Neural progenitor cell (in vitro differentiated cells): Measurements from ENCODE around the gene EHD4. TPM values are rescaled to one million over a fixed set of nuclear protein-coding genes. Genes with fewer than 3 reads are reported as not detected.

Experiments
- DNase-seq: peaks from one replicate; pipeline ENCODE4 v3.0.0-alpha.2; 2016; ENCODE audit warnings: low spot score
- H2AFZ ChIP-seq: fragments of 200-600 bp; sonication (generic); replicated peaks from 2 replicates; pipeline ENCODE4 v1.6.1; 2016; ENCODE audit warnings: antibody characterized with exemption
- H3F3A ChIP-seq: fragments of 200-600 bp; sonication (generic); 2 replicates; pipeline ENCODE4 v1.6.1; 2016; ENCODE audit warnings: antibody characterized with exemption, low read depth
- H3K27ac ChIP-seq: fragments of 200-600 bp; sonication (generic); 2 replicates; pipeline ENCODE4 v1.5.1; 2016; ENCODE audit warnings: mild to moderate bottlenecking
- H3K27me3 ChIP-seq: fragments of 200-600 bp; sonication (generic); 2 replicates; pipeline ENCODE4 v1.6.1; 2016; ENCODE audit warnings: mild to moderate bottlenecking, moderate library complexity
- H3K36me3 ChIP-seq: fragments of 200-600 bp; sonication (generic); 2 replicates; pipeline ENCODE4 v1.5.1; 2016
- H3K4me1 ChIP-seq: fragments of 200-600 bp; sonication (generic); 2 replicates; pipeline ENCODE4 v1.6.1; 2016; ENCODE audit warnings: mixed run types
- H3K4me2 ChIP-seq: fragments of 200-600 bp; sonication (generic); 2 replicates; pipeline ENCODE4 v1.6.1; 2016
- H3K4me3 ChIP-seq: fragments of 200-600 bp; sonication (generic); 2 replicates; pipeline ENCODE4 v1.5.1; 2016
- H3K79me2 ChIP-seq: fragments of 200-600 bp; sonication (generic); 2 replicates; pipeline ENCODE4 v1.6.1; 2016; ENCODE audit warnings: low read depth
- H3K9ac ChIP-seq: fragments of 200-600 bp; sonication (generic); 2 replicates; pipeline ENCODE4 v1.6.1; 2016
- H3K9me3 ChIP-seq: fragments of 200-600 bp; sonication (generic); 2 replicates; pipeline ENCODE4 v1.5.1; 2016; ENCODE audit warnings: low read depth
- H4K20me1 ChIP-seq: fragments of 200-600 bp; sonication (generic); 2 replicates; pipeline ENCODE4 v1.6.1; 2016; ENCODE audit warnings: low read depth
- H3K27ac Mint-ChIP-seq: 3 replicates; pipeline ENCODE4 v1.8.0; 2021; ENCODE audit warnings: mixed read lengths
- H3K27me3 Mint-ChIP-seq: 2 replicates; pipeline ENCODE4 v1.8.0; 2022; ENCODE audit warnings: low read depth, mild to moderate bottlenecking, inconsistent platforms, moderate library complexity, mixed read lengths; ENCODE audit not compliant: insufficient read depth
- H3K36me3 Mint-ChIP-seq: 3 replicates; pipeline ENCODE4 v1.8.0; 2021; ENCODE audit warnings: mixed read lengths
- H3K4me1 Mint-ChIP-seq: 3 replicates; pipeline ENCODE4 v1.8.0; 2021; ENCODE audit warnings: mixed read lengths
- H3K4me3 Mint-ChIP-seq: 3 replicates; pipeline ENCODE4 v1.8.0; 2021; ENCODE audit warnings: mild to moderate bottlenecking, moderate library complexity, mixed read lengths
- H3K9me3 Mint-ChIP-seq: 3 replicates; pipeline ENCODE4 v1.8.0; 2020; ENCODE audit warnings: mixed read lengths
- CTCF ChIP-seq: fragments of 200-600 bp; sonication (generic); IDR thresholded peaks from 2 replicates; pipeline ENCODE4 v1.5.1; 2017; ENCODE audit warnings: antibody characterized with exemption, mild to moderate bottlenecking
- EZH2 ChIP-seq: fragments of 200-600 bp; sonication (generic); IDR thresholded peaks from 2 replicates; pipeline ENCODE4 v1.6.1; 2017; ENCODE audit warnings: antibody characterized with exemption, mild to moderate bottlenecking, moderate library complexity
- EZH2phosphoT487 ChIP-seq: fragments of 200-600 bp; sonication (generic); IDR thresholded peaks from 2 replicates; pipeline ENCODE4 v1.6.1; 2017; ENCODE audit warnings: antibody characterized with exemption
- total RNA-seq: library from RNA; depleted of rRNA; stranded (reverse); fragments of >200 nt; gene quantifications from 2 replicates; pipeline ENCODE4 v1.2.3, GENCODE V29; 2015; ENCODE audit warnings: low replicate concordance

Gene EHD4
- total RNA-seq, 1 donor from 2014 or later, result 6.9 TPM

- Mint-ChIP-seq H3K4me3 (no peak overlapping the region), H3K27ac (no peak overlapping the region), H3K27me3 (peaks cover 11% of the 10 kb centered on the region), H3K36me3 (no peaks in the 10 kb centered on the region), H3K4me1 (no peaks in the 10 kb centered on the region), H3K9me3 (no peaks in the 10 kb centered on the region)
- Histone ChIP-seq H3K4me1 (no peaks in the 10 kb centered on the region), H3F3A (no peaks in the 10 kb centered on the region), H3K4me3 (no peak overlapping the region), H3K27me3 (no peaks in the 10 kb centered on the region), H3K9me3 (no peaks in the 10 kb centered on the region), H3K9ac (no peak overlapping the region), H3K79me2 (no peaks in the 10 kb centered on the region), H3K36me3 (no peaks in the 10 kb centered on the region), H2AFZ (peak overlapping the region; percentile 34), H3K27ac (no peak overlapping the region), H3K4me2 (no peak overlapping the region), H4K20me1 (no peaks in the 10 kb centered on the region)
- DNase-seq, result no peak
- TF ChIP-seq CTCF (no peak), EZH2 (no peak), EZH2phosphoT487 (no peak)
Observed at GRCh38 chr15:41980654-41981323, 8.4 kb upstream of the EHD4 start.

- TF ChIP-seq EZH2phosphoT487, result no peak
- no peak for DNase-seq
- no peak overlapping the region for H3K9ac ChIP-seq
- H3K27ac ChIP-seq, result no peak overlapping the region
- H3K79me2 ChIP-seq, result no peaks in the 10 kb centered on the region
- H3K4me1 ChIP-seq, result no peaks in the 10 kb centered on the region
- H2AFZ ChIP-seq, result peak overlapping the region; percentile 34
- H3F3A ChIP-seq, result no peaks in the 10 kb centered on the region
- no peaks in the 10 kb centered on the region for H3K9me3 ChIP-seq
- Mint-ChIP-seq H3K4me1 (no peaks in the 10 kb centered on the region), H3K36me3 (no peaks in the 10 kb centered on the region), H3K27ac (no peak overlapping the region), H3K27me3 (peaks cover 12% of the 10 kb centered on the region), H3K4me3 (no peak overlapping the region), H3K9me3 (no peaks in the 10 kb centered on the region)
- no peaks in the 10 kb centered on the region for H3K36me3 ChIP-seq
- H3K4me2 ChIP-seq, result no peak overlapping the region
- no peak overlapping the region for H3K4me3 ChIP-seq
- no peaks in the 10 kb centered on the region for H4K20me1 ChIP-seq
- H3K27me3 ChIP-seq, result no peaks in the 10 kb centered on the region
Observed at GRCh38 chr15:41979493-41980266, 7.3 kb upstream of the EHD4 start.

GRCh38 chr15:41978534-41978933 is 6.2 kb upstream of the EHD4 start:
- H3K27ac Mint-ChIP-seq, result no peak overlapping the region
- H3K4me3 Mint-ChIP-seq, result no peak overlapping the region
- TF ChIP-seq CTCF, result no peak
- no peak for TF ChIP-seq EZH2phosphoT487
- no peak for TF ChIP-seq EZH2
- no peaks in the 10 kb centered on the region for H3K9me3 ChIP-seq
- H4K20me1 ChIP-seq, result no peaks in the 10 kb centered on the region
- DNase-seq, result no peak
- H3F3A ChIP-seq, result peaks cover 4% of the 10 kb centered on the region
- no peak overlapping the region for H3K27ac ChIP-seq
- H3K4me2 ChIP-seq, result no peak overlapping the region
- no peaks in the 10 kb centered on the region for H3K4me1 Mint-ChIP-seq
- no peak overlapping the region for H3K4me3 ChIP-seq
- no peaks in the 10 kb centered on the region for H3K4me1 ChIP-seq
- H2AFZ ChIP-seq, result no peak overlapping the region
- no peak overlapping the region for H3K9ac ChIP-seq
- H3K79me2 ChIP-seq, result no peaks in the 10 kb centered on the region
- H3K27me3 ChIP-seq, result no peaks in the 10 kb centered on the region
- H3K27me3 Mint-ChIP-seq, result peaks cover 12% of the 10 kb centered on the region
- no peaks in the 10 kb centered on the region for H3K9me3 Mint-ChIP-seq
- no peaks in the 10 kb centered on the region for H3K36me3 Mint-ChIP-seq
- no peaks in the 10 kb centered on the region for H3K36me3 ChIP-seq
